ENCODE data around the gene BCL7A. TPM values are rescaled to one million over a fixed set of nuclear protein-coding genes. Genes with fewer than 3 reads are reported as not detected.

Gene BCL7A
- total RNA-seq, 1 experiment from 2014 or later: 6.3 TPM

GRCh38 chr12:122048151-122048550 lies 26.5 kb downstream of the BCL7A start:
- CTCF ChIA-PET: no interaction called here
- intact Hi-C loops (cut with micrococcal nuclease; ENCODE audit: unreplicated experiment): no loop called here
- BruUV-seq (replicated peaks): no TSS peak

GRCh38 chr12:122049827-122050226 lies 28.1 kb downstream of the BCL7A start:
- Histone ChIP-seq H3K4me3 (no peak overlapping the region), H3K4me1 (replicated peaks; ENCODE audit: insufficient read depth) (no peaks in the 10 kb centered on the region), H3K4me2 (no peak overlapping the region), H3K9me2 (ENCODE audit: insufficient read depth) (no peaks in the 10 kb centered on the region), H4K20me1 (ENCODE audit: insufficient read depth) (no peaks in the 10 kb centered on the region), H3K27me3 (ENCODE audit: insufficient read depth, low read depth) (no peaks in the 10 kb centered on the region), H3K79me2 (ENCODE audit: low read depth) (no peaks in the 10 kb centered on the region), H3F3A (ENCODE audit: insufficient read depth, low read depth) (no peaks in the 10 kb centered on the region), H2AFZ (no peak overlapping the region), H3K36me3 (ENCODE audit: low read depth) (no peaks in the 10 kb centered on the region), H3K27ac (no peak overlapping the region), H3K9me3 (ENCODE audit: insufficient read depth, low read depth) (no peaks in the 10 kb centered on the region)
- intact Hi-C loops (cut with micrococcal nuclease; ENCODE audit: unreplicated experiment): loop anchor here (5.0 kb wide), 1 partner anchor 217 kb away; the partner anchor contains the start of gene VPS33A
- ChIA-PET POLR2A (ENCODE audit: unreplicated experiment) (no interaction called here), CTCF (no interaction called here)
- no TSS peak for BruUV-seq (replicated peaks)
- TF ChIP-seq EZH2 (IDR thresholded peaks at IDR 0.05; ENCODE audit: low read depth) (no peak), CTCF (conservative IDR thresholded peaks at IDR 0.05) (no peak)
- no peak for DNase-seq

More at GRCh38 chr12:122048151-122048550, 26.5 kb downstream of the BCL7A start:
- no peak overlapping the region for H3K4me3 ChIP-seq
- POLR2A ChIA-PET (ENCODE audit: unreplicated experiment): no interaction called here
- H3K9me3 ChIP-seq (ENCODE audit: insufficient read depth, low read depth): no peaks in the 10 kb centered on the region
- no peaks in the 10 kb centered on the region for H3K79me2 ChIP-seq (ENCODE audit: low read depth)
- no peaks in the 10 kb centered on the region for H3K4me1 ChIP-seq (replicated peaks; ENCODE audit: insufficient read depth)
- H4K20me1 ChIP-seq (ENCODE audit: insufficient read depth): no peaks in the 10 kb centered on the region
- H3F3A ChIP-seq (ENCODE audit: insufficient read depth, low read depth): no peaks in the 10 kb centered on the region
- no peak for TF ChIP-seq EZH2 (IDR thresholded peaks at IDR 0.05; ENCODE audit: low read depth)
- TF ChIP-seq CTCF (conservative IDR thresholded peaks at IDR 0.05): no peak
- no peak overlapping the region for H2AFZ ChIP-seq
- no peak for DNase-seq
- no peaks in the 10 kb centered on the region for H3K9me2 ChIP-seq (ENCODE audit: insufficient read depth)
- H3K36me3 ChIP-seq (ENCODE audit: low read depth): no peaks in the 10 kb centered on the region
- H3K27ac ChIP-seq: no peak overlapping the region
- H3K4me2 ChIP-seq: no peak overlapping the region
- H3K27me3 ChIP-seq (ENCODE audit: insufficient read depth, low read depth): no peaks in the 10 kb centered on the region

- no peaks in the 10 kb centered on the region for H3F3A ChIP-seq (ENCODE audit: insufficient read depth, low read depth)
- no peak overlapping the region for H2AFZ ChIP-seq
- no peak for TF ChIP-seq CTCF (conservative IDR thresholded peaks at IDR 0.05)
- no peak for TF ChIP-seq EZH2 (IDR thresholded peaks at IDR 0.05; ENCODE audit: low read depth)
- H3K9me3 ChIP-seq (ENCODE audit: insufficient read depth, low read depth): no peaks in the 10 kb centered on the region
- H3K4me2 ChIP-seq: no peak overlapping the region
- no peak overlapping the region for H3K4me3 ChIP-seq
- H3K27ac ChIP-seq: no peak overlapping the region
- H3K9me2 ChIP-seq (ENCODE audit: insufficient read depth): no peaks in the 10 kb centered on the region
- no peaks in the 10 kb centered on the region for H3K4me1 ChIP-seq (replicated peaks; ENCODE audit: insufficient read depth)
- no peak for DNase-seq
- no peaks in the 10 kb centered on the region for H4K20me1 ChIP-seq (ENCODE audit: insufficient read depth)
- H3K36me3 ChIP-seq (ENCODE audit: low read depth): no peaks in the 10 kb centered on the region
- ChIA-PET CTCF (interaction anchor here (0.8 kb wide), 1 partner anchor 73 kb away, joined by 3 read pairs; no protein-coding TSS in a partner anchor), POLR2A (ENCODE audit: unreplicated experiment) (no interaction called here)
- no TSS peak for BruUV-seq (replicated peaks)
- no peaks in the 10 kb centered on the region for H3K27me3 ChIP-seq (ENCODE audit: insufficient read depth, low read depth)
- intact Hi-C loops (cut with micrococcal nuclease; ENCODE audit: unreplicated experiment): loop anchor here (5.0 kb wide), 1 partner anchor 217 kb away; the partner anchor contains the start of gene VPS33A
- no peaks in the 10 kb centered on the region for H3K79me2 ChIP-seq (ENCODE audit: low read depth)
Measured at GRCh38 chr12:122050706-122051105, 29.0 kb downstream of the BCL7A start.

Measured in PC-9 (cell line).